AG09309 (cell line): ENCODE results near the gene SCN7A.

ENCODE experiments used
- DNase-seq: peaks from one replicate; pipeline ENCODE4 v3.0.0-alpha.2; 2010; ENCODE audit warnings: low read depth
- H3K4me3 ChIP-seq: 2 replicates; pipeline ENCODE4 v1.5.1; 2011; ENCODE audit warnings: mild to moderate bottlenecking, low read depth, low read length, moderate library complexity; ENCODE audit not compliant: control insufficient read depth
- TF ChIP-seq, protein P1 (sequence below): IDR thresholded peaks from 2 replicates; pipeline ENCODE4 v1.5.1; 2011; ENCODE audit warnings: mild to moderate bottlenecking, low read depth, low read length, inconsistent platforms; ENCODE audit not compliant: insufficient read depth, control insufficient read depth; ENCODE audit errors: missing control alignments

SCN7A gene

DNA sequence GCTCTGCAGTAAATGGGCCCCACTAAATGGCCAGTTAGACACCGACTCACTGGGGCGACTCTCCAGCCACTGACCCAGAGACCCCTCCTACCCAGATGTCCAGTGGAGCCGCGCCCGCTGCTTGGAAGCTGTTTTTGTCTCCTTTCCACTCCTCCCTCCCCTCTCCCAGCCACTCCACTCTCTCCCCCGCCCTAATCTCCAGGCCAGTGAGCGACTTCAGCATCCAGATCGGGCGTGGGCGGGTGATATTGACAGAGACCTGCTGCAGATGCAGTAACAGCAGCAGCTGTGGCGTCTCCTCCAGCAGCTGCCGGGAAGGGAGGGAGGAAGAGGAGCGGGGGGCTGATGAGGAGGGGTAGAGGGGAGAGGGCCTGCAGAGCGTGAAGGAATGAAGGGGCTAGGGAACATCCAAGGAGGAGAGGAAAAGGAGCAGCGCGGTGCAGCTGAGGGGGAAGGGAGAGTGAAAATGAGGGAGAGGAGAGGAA is at the start of gene SCN7A:
Gene SCN7A, minus strand, starts transcription at position 110 of the 485 bp plus-strand sequence. CDS start 16,553 bp downstream, outside the sequence.
- TF ChIP-seq, protein P1, sequence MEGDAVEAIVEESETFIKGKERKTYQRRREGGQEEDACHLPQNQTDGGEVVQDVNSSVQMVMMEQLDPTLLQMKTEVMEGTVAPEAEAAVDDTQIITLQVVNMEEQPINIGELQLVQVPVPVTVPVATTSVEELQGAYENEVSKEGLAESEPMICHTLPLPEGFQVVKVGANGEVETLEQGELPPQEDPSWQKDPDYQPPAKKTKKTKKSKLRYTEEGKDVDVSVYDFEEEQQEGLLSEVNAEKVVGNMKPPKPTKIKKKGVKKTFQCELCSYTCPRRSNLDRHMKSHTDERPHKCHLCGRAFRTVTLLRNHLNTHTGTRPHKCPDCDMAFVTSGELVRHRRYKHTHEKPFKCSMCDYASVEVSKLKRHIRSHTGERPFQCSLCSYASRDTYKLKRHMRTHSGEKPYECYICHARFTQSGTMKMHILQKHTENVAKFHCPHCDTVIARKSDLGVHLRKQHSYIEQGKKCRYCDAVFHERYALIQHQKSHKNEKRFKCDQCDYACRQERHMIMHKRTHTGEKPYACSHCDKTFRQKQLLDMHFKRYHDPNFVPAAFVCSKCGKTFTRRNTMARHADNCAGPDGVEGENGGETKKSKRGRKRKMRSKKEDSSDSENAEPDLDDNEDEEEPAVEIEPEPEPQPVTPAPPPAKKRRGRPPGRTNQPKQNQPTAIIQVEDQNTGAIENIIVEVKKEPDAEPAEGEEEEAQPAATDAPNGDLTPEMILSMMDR = no peak
- no peak within 1 kb of the TSS for H3K4me3 ChIP-seq
- no peak for DNase-seq

GRCh38 chr2:166539340-166540162 is 45.5 kb upstream of the SCN7A start:
- TF ChIP-seq, protein P1 = peak; percentile 75
- DNase-seq = peak; percentile 20
- no peak overlapping the region for H3K4me3 ChIP-seq

DNA sequence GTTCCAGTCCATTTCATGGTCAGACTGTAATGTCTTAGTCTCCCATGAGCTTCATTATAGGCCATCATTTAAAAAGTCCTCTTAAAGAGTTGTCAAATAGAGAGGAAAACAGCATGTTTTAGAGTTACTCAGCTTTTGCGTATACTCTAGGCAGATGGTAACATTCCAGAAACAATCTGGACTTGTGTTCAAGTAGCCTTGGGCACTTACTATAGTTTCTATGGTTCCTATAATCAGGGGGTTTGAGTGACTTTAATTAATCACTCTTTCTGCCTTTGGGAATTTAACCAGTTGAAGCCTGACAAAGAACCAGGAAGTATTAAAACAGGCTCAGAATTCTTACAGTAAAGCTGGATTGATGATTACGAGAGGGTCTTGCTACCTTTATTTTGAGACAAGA is 42.1 kb upstream of the SCN7A start:
- TF ChIP-seq, protein P1 = no peak
- DNase-seq = no peak
- H3K4me3 ChIP-seq = no peak overlapping the region

DNA sequence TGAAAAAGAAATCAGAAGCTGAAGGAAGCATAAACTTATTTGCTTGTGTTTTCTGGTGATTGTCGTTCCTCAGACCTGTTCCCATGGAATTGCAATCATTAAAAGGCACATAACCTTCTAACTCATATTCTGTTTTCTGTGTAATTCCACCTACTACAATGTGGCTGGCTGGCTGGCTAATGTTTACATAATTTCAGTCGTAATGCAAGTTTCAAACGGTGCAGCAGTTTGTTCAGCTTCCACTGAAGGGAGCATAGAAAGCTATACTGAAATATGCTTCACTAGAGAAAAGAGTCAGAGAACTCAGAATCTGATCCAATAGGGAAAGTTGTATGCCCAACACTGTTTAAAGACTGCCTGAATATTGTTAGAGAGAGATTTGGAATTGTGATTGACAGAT is 27.1 kb upstream of the SCN7A start:
- TF ChIP-seq, protein P1 = no peak
- no peak for DNase-seq
- no peak overlapping the region for H3K4me3 ChIP-seq

- DNase-seq = no peak
- TF ChIP-seq, protein P1 = no peak
- no peak overlapping the region for H3K4me3 ChIP-seq
These were observed 26.6 kb upstream of the SCN7A start for GRCh38 chr2:166520604-166521003.

DNA sequence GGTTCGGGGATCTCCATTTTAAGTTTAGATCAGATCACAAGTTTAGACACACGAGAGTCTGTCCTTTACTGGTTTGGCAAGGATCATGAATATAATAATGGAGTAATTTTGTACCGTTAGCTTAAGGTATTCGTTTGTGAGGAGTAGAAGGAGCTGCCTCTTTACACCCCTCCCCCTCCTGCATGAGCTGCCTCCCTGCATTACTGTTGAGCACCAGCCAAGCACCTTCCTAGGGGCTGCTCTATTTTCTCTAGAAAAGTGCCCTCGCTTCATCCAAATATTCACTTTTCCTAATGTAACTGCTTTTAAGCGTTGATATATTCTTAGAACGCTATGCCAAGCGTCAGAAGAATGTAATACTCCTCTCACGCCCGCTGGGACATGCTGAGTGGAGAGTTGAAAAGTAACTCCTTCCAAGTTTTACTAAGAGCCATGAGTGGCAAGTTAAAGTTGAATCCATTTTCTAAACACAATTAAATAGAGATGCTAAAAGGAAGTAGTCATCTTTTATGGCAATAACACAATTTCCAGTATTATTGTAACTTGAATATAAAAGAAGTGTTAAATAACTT is 25.4 kb upstream of the SCN7A start:
- DNase-seq = no peak
- no peak overlapping the region for H3K4me3 ChIP-seq
- TF ChIP-seq, protein P1 = no peak
